Heart left ventricle (tissue), 16 donors: ENCODE results near the gene PHKG2. TPM values are rescaled to one million over a fixed set of nuclear protein-coding genes. Genes with fewer than 3 reads are reported as not detected.

Experiments used
- ATAC-seq, 4 donors: fragments of 200-7000 bp; cut with Tn5 transposase; one replicate each; pipeline ENCODE4 v1.9.1; 2020 to 2022; ENCODE audit warnings: moderate library complexity in 4 of 4, mild to moderate bottlenecking in 3 of 4, moderate number of reproducible peaks in 1 of 4
- DNase-seq, 5 donors: peaks; one replicate each; pipeline ENCODE4 v3.0.0-alpha.2; 2020
- H3K27ac ChIP-seq, 12 donors: fragments of 200-600 bp; sonication (generic) in 4 of 12; one replicate each; pipeline versions ENCODE4 v1.5.0 to v1.8.0; 2016 to 2022; ENCODE audit warnings: mild to moderate bottlenecking in 2 of 12
- H3K27me3 ChIP-seq, 9 donors: fragments of 200-600 bp; sonication (generic) in 2 of 9; one replicate each; pipeline versions ENCODE4 v1.5.1 to v1.8.0; 2016 to 2022; ENCODE audit warnings: mild to moderate bottlenecking in 3 of 9
- H3K36me3 ChIP-seq, 9 donors: fragments of 200-600 bp; sonication (generic) in 2 of 9; one replicate each; pipeline versions ENCODE4 v1.5.0 to v1.8.0; 2018 to 2022; ENCODE audit warnings: mild to moderate bottlenecking in 2 of 9
- H3K4me1 ChIP-seq, 12 donors: fragments of 200-600 bp; sonication (generic) in 4 of 12; one replicate each; pipeline versions ENCODE4 v1.5.0 to v1.8.0; 2016 to 2022; ENCODE audit warnings: mild to moderate bottlenecking in 3 of 12
- H3K4me3 ChIP-seq, 12 donors: fragments of 200-600 bp; sonication (generic) in 4 of 12; one replicate each; pipeline versions ENCODE4 v1.5.0 to v1.8.0; 2017 to 2022; ENCODE audit warnings: mild to moderate bottlenecking in 9 of 12, moderate library complexity in 4 of 12
- H3K9me3 ChIP-seq, 12 donors: fragments of 200-600 bp; sonication (generic) in 4 of 12; one replicate each; pipeline versions ENCODE4 v1.5.0 to v1.8.0; 2016 to 2022; ENCODE audit warnings: mild to moderate bottlenecking in 1 of 12
- CTCF ChIP-seq, 12 donors: fragments of 200-600 bp; sonication (generic) in 4 of 12; IDR thresholded peaks; one replicate each; pipeline versions ENCODE4 v1.5.0 to v1.8.0; 2018 to 2022; ENCODE audit warnings: antibody characterized with exemption in 12 of 12, mild to moderate bottlenecking in 5 of 12
- POLR2A ChIP-seq, 2 donors: fragments of 450-650 bp; IDR thresholded peaks; one replicate each; pipeline ENCODE4 v1.6.1; 2017; ENCODE audit warnings: antibody characterized with exemption in 2 of 2, mild to moderate bottlenecking in 2 of 2, moderate library complexity in 2 of 2
- WGBS, 4 donors: extraction: QIAGEN DNeasy Blood & Tissue Kit in 2 of 4; methylation state at CpG; one replicate each; pipeline versions ENCODE4 v1.1.5 to v1.1.7; 2013 to 2018; 5-methylcytosine and 5-hydroxymethylcytosine counted together
- intact Hi-C, 10 donors: fragments of 100-400 bp; cut with DNase I; formaldehyde crosslinking; loops; one replicate each; pipeline versions ENCODE4 v1.11.1 to v1.14.2; 2022
- polyA plus RNA-seq, 2 donors: library from polyadenylated mRNA; stranded (reverse); fragments of 200-250 nt; gene quantifications; one replicate each; pipeline ENCODE4 v1.2.3, GENCODE V29; 2013
- total RNA-seq, 9 donors: library from RNA; depleted of rRNA in 2 of 9; stranded (reverse); fragments of >200 nt in 2 of 9; fragmentation: NEBNext Ultra II Directional in 3 of 9; extraction: Animal tissue kit (Norgen Biotek cat#: 25700) in 3 of 9; gene quantifications; one replicate each; pipeline versions ENCODE4 v1.1.0 to v1.2.4, GENCODE V29; 2016 to 2023
- donor health status: ischemic (EF 13 %, LVEDD 7.1; RV severe dilation, severe dysfunction).
- donor health status: healthy with polysubstance abuse.
- donor health status: DM: no; HTN: yes; CAD: no.
- donor health status: DM: no; HTN: no; CAD: no.
- donor health status: ischemic (EF 25% LVEDD 6.9; RV normal size, moderate dysfunction).
- donor health status: ischemic (EF 25% LVEDD 5.7; RV mildly dilated, moderate dysfunction).
- donor health status: healthy.
- donor health status: DM: yes; HTN: yes; CAD: no.
- donor health status: ischemic (EF 35%, LVEDD 5.7; RV mildly dilated, moderate dysfunction).
- donor health status: nonischemic (EF 11% LVEDD 7.7; RV severe dilation, severe dysfunction).
- donor health status: DM: yes; HTN: yes; CAD: no.
- donor health status: PGD.
- donor health status: ischemic (EF 29% LVEDD 5.4; RV normal size, mild dysfunction).
- donor health status: nonischemic (EF 23%, LVEDD 6.1; RV moderate dilation, normal function).

PHKG2 gene
- total and polyA plus RNA-seq, 11 donors, result 13.5 to 37.7 (median 18.3) TPM

- Histone ChIP-seq H3K9me3 (no peaks in the 10 kb centered on the region), H3K27me3 (no peaks in the 10 kb centered on the region), H3K4me3 (peak overlapping the region; percentile 61 to 93 (median 78)), H3K27ac (peak overlapping the region; percentile 67 to 99 (median 92)), H3K4me1 (peaks cover 0 to 41% (median 23%) of the 10 kb centered on the region in 12 donors), H3K36me3 (peaks cover 3 to 47% (median 43%) of the 10 kb centered on the region in 9 donors)
- no peak for TF ChIP-seq POLR2A (IDR thresholded peaks at IDR 0.05)
- no peak for TF ChIP-seq CTCF (IDR thresholded peaks at IDR 0.05)
- 5 to 40% (median 6%) methylated on average over 1 to 15 of the region's 15 CpGs for WGBS, 4 donors
- DNase-seq (no peak), ATAC-seq (no peak)
- intact Hi-C loops, result loop anchor here in 1 of 10 donors (1.0 to 5.0 kb wide), 2 partner anchors 37 to 147 kb away; no protein-coding TSS in a partner anchor
These were observed 26.8 kb downstream of the PHKG2 start for GRCh38 chr16:30775131-30775391.

GRCh38 chr16:30775392-30776188 is 27.4 kb downstream of the PHKG2 start:
- Histone ChIP-seq H3K36me3 (peaks cover 3 to 42% (median 38%) of the 10 kb centered on the region in 9 donors), H3K4me1 (peaks cover 0 to 41% (median 23%) of the 10 kb centered on the region in 12 donors), H3K4me3 (peak overlapping the region; percentile 61 to 93 (median 78)), H3K27me3 (no peaks in the 10 kb centered on the region), H3K9me3 (no peaks in the 10 kb centered on the region), H3K27ac (peak overlapping the region; percentile 67 to 99 (median 92))
- intact Hi-C loops, result loop anchor here in 1 of 10 donors (1.0 to 5.0 kb wide), 2 partner anchors 37 to 147 kb away; no protein-coding TSS in a partner anchor
- peak in 1 of 2 donors; percentile 55 for TF ChIP-seq POLR2A (IDR thresholded peaks at IDR 0.05)
- peak in 1 of 12 donors; percentile 6 for TF ChIP-seq CTCF (IDR thresholded peaks at IDR 0.05)
- 0 to 3% (median 1%) methylated on average over 13 to 81 of the region's 81 CpGs for WGBS, 4 donors
- ATAC-seq (peak; percentile 78 to 89 (median 86)), DNase-seq (peak; percentile 87 to 92 (median 89))

- intact Hi-C loops, result loop anchor here in 1 of 10 donors (5.0 kb wide), 1 partner anchor 35 kb away; no protein-coding TSS in a partner anchor
These were observed 29.5 kb downstream of the PHKG2 start for GRCh38 chr16:30777591-30778297.

More at GRCh38 chr16:30777591-30778297, 29.5 kb downstream of the PHKG2 start:
- ATAC-seq (no peak), DNase-seq (peak in 1 of 5 donors; percentile 48)
- Histone ChIP-seq H3K27me3 (no peaks in the 10 kb centered on the region), H3K4me1 (peaks cover 0 to 41% (median 23%) of the 10 kb centered on the region in 12 donors), H3K27ac (peak overlapping the region in 4 of 12 donors; percentile 15 to 97 (median 57)), H3K9me3 (no peaks in the 10 kb centered on the region), H3K4me3 (no peak overlapping the region), H3K36me3 (peaks cover 2 to 40% (median 32%) of the 10 kb centered on the region in 9 donors)
- no peak for TF ChIP-seq POLR2A (IDR thresholded peaks at IDR 0.05)
- no peak for TF ChIP-seq CTCF (IDR thresholded peaks at IDR 0.05)
- 85 to 92% (median 89%) methylated on average over 3 to 7 of the region's 7 CpGs for WGBS, 4 donors
